GM19395 (cell line): ENCODE results near the gene CD24.
"Not testable (repeated sequence)": the region's sequence is repeated elsewhere in the genome, so short reads cannot be mapped to it uniquely, and the experiment has no call there.

Experiments
- ATAC-seq: cut with Tn5 transposase; IDR thresholded peaks from one replicate; pipeline ENCODE4 v1.9.1; 2021; ENCODE audit warnings: mild to moderate bottlenecking, moderate library complexity; ENCODE audit not compliant: unreplicated experiment

CD24 gene

GRCh38 chr6:106974336-106974998 lies at the start of gene CD24:
TSS of gene CD24 (minus strand) at chr6:106974729. CDS start at chr6:106974646, 83 bp downstream.
- peak; percentile 48 for ATAC-seq

GRCh38 chr6:107021446-107022185 lies 47.1 kb upstream of the CD24 start:
- ATAC-seq = no peak

- ATAC-seq = no peak
Observed at GRCh38 chr6:107020239-107020638, 45.7 kb upstream of the CD24 start.

- not testable (repeated sequence) for ATAC-seq
Observed at GRCh38 chr6:107019628-107020027, 45.1 kb upstream of the CD24 start.

- no peak for ATAC-seq
Observed at GRCh38 chr6:107019047-107019446, 44.5 kb upstream of the CD24 start.

GRCh38 chr6:107009499-107009898 lies 35.0 kb upstream of the CD24 start:
- ATAC-seq = no peak

GRCh38 chr6:106997392-106998158 lies 23.0 kb upstream of the CD24 start:
- no peak for ATAC-seq

- no peak for ATAC-seq
Observed at GRCh38 chr6:106995640-106996039, 21.1 kb upstream of the CD24 start.

GRCh38 chr6:106989737-106990136 lies 15.2 kb upstream of the CD24 start:
- ATAC-seq = not testable (repeated sequence)

- ATAC-seq = no peak
Observed at GRCh38 chr6:106988664-106989063, 14.1 kb upstream of the CD24 start.

- ATAC-seq = no peak
Observed at GRCh38 chr6:106981926-106982325, 7.4 kb upstream of the CD24 start.

- no peak for ATAC-seq
Observed at GRCh38 chr6:106980926-106981325, 6.4 kb upstream of the CD24 start.

GRCh38 chr6:106979435-106979884 lies 4.9 kb upstream of the CD24 start:
- ATAC-seq = no peak

- no peak for ATAC-seq
Observed at GRCh38 chr6:106977246-106977645, 2.7 kb upstream of the CD24 start.

- no peak for ATAC-seq
Observed at GRCh38 chr6:106976270-106976669, 1.7 kb upstream of the CD24 start.

- no peak for ATAC-seq
Observed at GRCh38 chr6:106975738-106976064, 1.2 kb upstream of the CD24 start.

- ATAC-seq = peak; percentile 69
Observed at GRCh38 chr6:106974999-106975737, 639 bp upstream of the CD24 start.

GRCh38 chr6:106973836-106974335 lies 643 bp downstream of the CD24 start:
- no peak for ATAC-seq

GRCh38 chr6:106973018-106973835 lies 1.3 kb downstream of the CD24 start:
- ATAC-seq = no peak

- no peak for ATAC-seq
Observed at GRCh38 chr6:106972500-106972899, 2.0 kb downstream of the CD24 start.
